ENCODE results near the gene SLC19A1. TPM values are rescaled to one million over a fixed set of nuclear protein-coding genes. Genes with fewer than 3 reads are reported as not detected.

SLC19A1 gene
- total RNA-seq, 1 experiment from 2014 or later, result 25.0 TPM

DNA sequence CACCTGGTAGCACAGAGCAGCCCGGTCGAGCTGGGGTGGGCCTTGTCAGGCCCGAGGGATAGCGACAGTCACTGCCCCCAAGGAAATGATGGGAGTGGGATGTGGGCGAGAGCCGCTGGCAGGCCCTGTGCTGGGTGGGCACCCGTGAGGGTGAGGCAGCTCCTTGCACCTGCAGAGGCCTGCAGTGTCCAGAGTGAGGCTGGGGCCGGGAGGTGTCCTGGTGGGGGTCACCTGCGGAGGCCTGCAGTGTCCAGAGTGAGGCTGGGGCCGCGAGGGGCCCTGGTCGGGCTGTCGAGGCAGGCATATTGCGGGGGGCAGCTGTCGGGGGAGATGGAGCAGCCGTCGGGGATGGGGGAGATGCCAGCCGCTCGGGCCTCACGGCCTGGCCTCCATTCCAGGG is 49.5 kb downstream of the SLC19A1 start:
- Histone ChIP-seq H3K9me3 (ENCODE audit: insufficient read depth, low read depth) (no peaks in the 10 kb centered on the region), H3F3A (ENCODE audit: insufficient read depth, low read depth) (no peaks in the 10 kb centered on the region), H3K9me2 (ENCODE audit: insufficient read depth) (no peaks in the 10 kb centered on the region), H4K20me1 (ENCODE audit: insufficient read depth) (no peaks in the 10 kb centered on the region), H3K27me3 (ENCODE audit: insufficient read depth, low read depth) (no peaks in the 10 kb centered on the region), H2AFZ (no peak overlapping the region), H3K4me2 (no peak overlapping the region), H3K4me3 (no peak overlapping the region), H3K79me2 (ENCODE audit: low read depth) (no peaks in the 10 kb centered on the region), H3K36me3 (ENCODE audit: low read depth) (no peaks in the 10 kb centered on the region), H3K27ac (no peak overlapping the region), H3K4me1 (replicated peaks; ENCODE audit: insufficient read depth) (no peaks in the 10 kb centered on the region)
- no TSS peak for BruUV-seq (replicated peaks)
- intact Hi-C loops (cut with micrococcal nuclease; ENCODE audit: unreplicated experiment), result no loop called here
- TF ChIP-seq, protein P1, sequence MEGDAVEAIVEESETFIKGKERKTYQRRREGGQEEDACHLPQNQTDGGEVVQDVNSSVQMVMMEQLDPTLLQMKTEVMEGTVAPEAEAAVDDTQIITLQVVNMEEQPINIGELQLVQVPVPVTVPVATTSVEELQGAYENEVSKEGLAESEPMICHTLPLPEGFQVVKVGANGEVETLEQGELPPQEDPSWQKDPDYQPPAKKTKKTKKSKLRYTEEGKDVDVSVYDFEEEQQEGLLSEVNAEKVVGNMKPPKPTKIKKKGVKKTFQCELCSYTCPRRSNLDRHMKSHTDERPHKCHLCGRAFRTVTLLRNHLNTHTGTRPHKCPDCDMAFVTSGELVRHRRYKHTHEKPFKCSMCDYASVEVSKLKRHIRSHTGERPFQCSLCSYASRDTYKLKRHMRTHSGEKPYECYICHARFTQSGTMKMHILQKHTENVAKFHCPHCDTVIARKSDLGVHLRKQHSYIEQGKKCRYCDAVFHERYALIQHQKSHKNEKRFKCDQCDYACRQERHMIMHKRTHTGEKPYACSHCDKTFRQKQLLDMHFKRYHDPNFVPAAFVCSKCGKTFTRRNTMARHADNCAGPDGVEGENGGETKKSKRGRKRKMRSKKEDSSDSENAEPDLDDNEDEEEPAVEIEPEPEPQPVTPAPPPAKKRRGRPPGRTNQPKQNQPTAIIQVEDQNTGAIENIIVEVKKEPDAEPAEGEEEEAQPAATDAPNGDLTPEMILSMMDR (conservative IDR thresholded peaks at IDR 0.05), result no peak
- no peak for TF ChIP-seq EZH2 (IDR thresholded peaks at IDR 0.05; ENCODE audit: low read depth)
- POLR2A ChIA-PET (ENCODE audit: unreplicated experiment), result no interaction called here
- CTCF ChIA-PET, result no interaction called here
- DNase-seq, result no peak

DNA sequence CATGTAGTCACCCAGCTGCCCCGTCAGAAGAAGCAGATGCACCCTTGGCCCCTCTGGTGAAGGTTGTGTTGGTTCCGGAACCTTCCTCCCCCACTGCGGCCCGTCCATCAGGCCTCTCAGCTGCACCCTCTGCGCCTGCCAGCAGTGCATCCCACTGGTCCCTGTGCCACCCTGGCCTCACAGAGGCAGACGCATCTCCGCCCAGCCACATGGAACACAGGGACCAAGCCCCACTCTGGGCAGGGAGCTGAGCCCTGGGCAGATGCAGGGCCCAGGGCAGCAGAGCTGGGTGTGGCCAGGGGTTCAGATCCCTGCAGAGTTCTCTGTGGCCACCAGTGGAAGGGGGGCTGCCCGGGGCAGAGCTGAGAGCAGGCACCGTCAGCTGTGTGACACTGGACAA is 50.6 kb downstream of the SLC19A1 start:
- H2AFZ ChIP-seq, result no peak overlapping the region
- no peaks in the 10 kb centered on the region for H3K4me1 ChIP-seq (replicated peaks; ENCODE audit: insufficient read depth)
- H3K9me3 ChIP-seq (ENCODE audit: insufficient read depth, low read depth), result no peaks in the 10 kb centered on the region
- H4K20me1 ChIP-seq (ENCODE audit: insufficient read depth), result no peaks in the 10 kb centered on the region
- no peaks in the 10 kb centered on the region for H3K36me3 ChIP-seq (ENCODE audit: low read depth)
- no peak overlapping the region for H3K4me2 ChIP-seq
- no TSS peak for BruUV-seq (replicated peaks)
- POLR2A ChIA-PET (ENCODE audit: unreplicated experiment), result interaction anchor here (0.6 kb wide), 1 partner anchor 21 kb away, joined by 6 read pairs; no protein-coding TSS in a partner anchor
- no peaks in the 10 kb centered on the region for H3F3A ChIP-seq (ENCODE audit: insufficient read depth, low read depth)
- no peaks in the 10 kb centered on the region for H3K27me3 ChIP-seq (ENCODE audit: insufficient read depth, low read depth)
- intact Hi-C loops (cut with micrococcal nuclease; ENCODE audit: unreplicated experiment), result no loop called here
- TF ChIP-seq EZH2 (IDR thresholded peaks at IDR 0.05; ENCODE audit: low read depth), result no peak
- TF ChIP-seq, protein P1 (conservative IDR thresholded peaks at IDR 0.05), result no peak
- no peak overlapping the region for H3K27ac ChIP-seq
- no peak overlapping the region for H3K4me3 ChIP-seq
- H3K79me2 ChIP-seq (ENCODE audit: low read depth), result no peaks in the 10 kb centered on the region
- CTCF ChIA-PET, result no interaction called here
- no peak for DNase-seq
- no peaks in the 10 kb centered on the region for H3K9me2 ChIP-seq (ENCODE audit: insufficient read depth)

DNA sequence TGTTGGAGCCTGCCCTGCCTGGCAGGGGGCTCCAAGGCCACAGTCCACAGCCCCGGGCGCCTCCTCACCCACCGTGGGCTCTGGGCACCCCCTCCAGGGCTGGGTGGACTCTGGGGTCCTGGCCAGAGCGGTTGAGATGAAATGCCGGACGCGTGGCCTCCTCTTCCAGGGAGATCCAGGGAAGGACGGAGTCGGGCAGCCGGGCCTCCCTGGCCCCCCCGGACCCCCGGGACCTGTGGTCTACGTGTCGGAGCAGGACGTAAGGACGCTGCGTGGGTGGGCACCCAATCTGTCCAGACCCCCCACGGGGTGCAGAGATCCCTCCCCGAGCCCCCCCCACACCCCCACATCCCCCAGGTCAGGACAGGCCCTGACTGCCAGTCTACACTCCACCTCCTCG is 51.2 kb downstream of the SLC19A1 start:
- H3K4me2 ChIP-seq, result no peak overlapping the region
- H3K9me3 ChIP-seq (ENCODE audit: insufficient read depth, low read depth), result no peaks in the 10 kb centered on the region
- no TSS peak for BruUV-seq (replicated peaks)
- ChIA-PET POLR2A (ENCODE audit: unreplicated experiment) (no interaction called here), CTCF (no interaction called here)
- TF ChIP-seq, protein P1 (conservative IDR thresholded peaks at IDR 0.05), result no peak
- no peak for TF ChIP-seq EZH2 (IDR thresholded peaks at IDR 0.05; ENCODE audit: low read depth)
- no peaks in the 10 kb centered on the region for H3K9me2 ChIP-seq (ENCODE audit: insufficient read depth)
- no peaks in the 10 kb centered on the region for H3K27me3 ChIP-seq (ENCODE audit: insufficient read depth, low read depth)
- H2AFZ ChIP-seq, result no peak overlapping the region
- H4K20me1 ChIP-seq (ENCODE audit: insufficient read depth), result no peaks in the 10 kb centered on the region
- no peak for DNase-seq
- no peaks in the 10 kb centered on the region for H3F3A ChIP-seq (ENCODE audit: insufficient read depth, low read depth)
- H3K4me1 ChIP-seq (replicated peaks; ENCODE audit: insufficient read depth), result no peaks in the 10 kb centered on the region
- H3K79me2 ChIP-seq (ENCODE audit: low read depth), result no peaks in the 10 kb centered on the region
- intact Hi-C loops (cut with micrococcal nuclease; ENCODE audit: unreplicated experiment), result no loop called here
- H3K4me3 ChIP-seq, result no peak overlapping the region
- H3K27ac ChIP-seq, result no peak overlapping the region
- no peaks in the 10 kb centered on the region for H3K36me3 ChIP-seq (ENCODE audit: low read depth)

Measured in PC-9 (cell line).